IMR-90 (cell line): ENCODE results near the gene IKZF3.

Experiments used
- CTCF ChIP-seq: conservative IDR thresholded peaks from 2 replicates; pipeline ENCODE4 v1.5.1; 2012; ENCODE audit warnings: mild to moderate bottlenecking, low read depth, low read length, improper control_type of control experiment
- NFE2L2 ChIP-seq: fragments of 150-350 bp; IDR thresholded peaks from 2 replicates; pipeline ENCODE4 v1.6.1; 2016; ENCODE audit warnings: low read depth, mild to moderate bottlenecking, low read length
- POLR2A ChIP-seq: IDR thresholded peaks from 2 replicates; pipeline ENCODE4 v1.6.1; 2012; ENCODE audit warnings: mild to moderate bottlenecking, low read depth, low read length
- SMC3 ChIP-seq: fragments of 150-350 bp; IDR thresholded peaks from 2 replicates; pipeline ENCODE4 v1.6.1; 2016; ENCODE audit warnings: low read depth, mild to moderate bottlenecking, antibody characterized with exemption, low read length, moderate library complexity
- USF2 ChIP-seq: fragments of 150-350 bp; IDR thresholded peaks from 2 replicates; pipeline ENCODE4 v1.6.1; 2017; ENCODE audit warnings: mild to moderate bottlenecking, antibody characterized with exemption, low read length, low read depth

GRCh38 chr17:39792526-39793221 is 71.4 kb downstream of the IKZF3 start:
- no peak for TF ChIP-seq CTCF
- no peak for TF ChIP-seq NFE2L2
- TF ChIP-seq USF2, result no peak
- TF ChIP-seq POLR2A, result no peak
- no peak for TF ChIP-seq SMC3
